HL-60/S4 (cell line): ENCODE data around the gene SAAL1.
"Not testable (repeated sequence)": the region's sequence is repeated elsewhere in the genome, so short reads cannot be mapped to it uniquely, and the experiment has no call there.

Experiments used
- in situ Hi-C: fragments of 300-500 bp; cut with MboI; formaldehyde crosslinking; loops from 2 replicates; pipeline ENCODE4 v1.14.3; 2022; ENCODE audit warnings: low sequenced_read_pairs

The SAAL1 gene, protein sequence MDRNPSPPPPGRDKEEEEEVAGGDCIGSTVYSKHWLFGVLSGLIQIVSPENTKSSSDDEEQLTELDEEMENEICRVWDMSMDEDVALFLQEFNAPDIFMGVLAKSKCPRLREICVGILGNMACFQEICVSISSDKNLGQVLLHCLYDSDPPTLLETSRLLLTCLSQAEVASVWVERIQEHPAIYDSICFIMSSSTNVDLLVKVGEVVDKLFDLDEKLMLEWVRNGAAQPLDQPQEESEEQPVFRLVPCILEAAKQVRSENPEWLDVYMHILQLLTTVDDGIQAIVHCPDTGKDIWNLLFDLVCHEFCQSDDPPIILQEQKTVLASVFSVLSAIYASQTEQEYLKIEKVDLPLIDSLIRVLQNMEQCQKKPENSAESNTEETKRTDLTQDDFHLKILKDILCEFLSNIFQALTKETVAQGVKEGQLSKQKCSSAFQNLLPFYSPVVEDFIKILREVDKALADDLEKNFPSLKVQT

DNA sequence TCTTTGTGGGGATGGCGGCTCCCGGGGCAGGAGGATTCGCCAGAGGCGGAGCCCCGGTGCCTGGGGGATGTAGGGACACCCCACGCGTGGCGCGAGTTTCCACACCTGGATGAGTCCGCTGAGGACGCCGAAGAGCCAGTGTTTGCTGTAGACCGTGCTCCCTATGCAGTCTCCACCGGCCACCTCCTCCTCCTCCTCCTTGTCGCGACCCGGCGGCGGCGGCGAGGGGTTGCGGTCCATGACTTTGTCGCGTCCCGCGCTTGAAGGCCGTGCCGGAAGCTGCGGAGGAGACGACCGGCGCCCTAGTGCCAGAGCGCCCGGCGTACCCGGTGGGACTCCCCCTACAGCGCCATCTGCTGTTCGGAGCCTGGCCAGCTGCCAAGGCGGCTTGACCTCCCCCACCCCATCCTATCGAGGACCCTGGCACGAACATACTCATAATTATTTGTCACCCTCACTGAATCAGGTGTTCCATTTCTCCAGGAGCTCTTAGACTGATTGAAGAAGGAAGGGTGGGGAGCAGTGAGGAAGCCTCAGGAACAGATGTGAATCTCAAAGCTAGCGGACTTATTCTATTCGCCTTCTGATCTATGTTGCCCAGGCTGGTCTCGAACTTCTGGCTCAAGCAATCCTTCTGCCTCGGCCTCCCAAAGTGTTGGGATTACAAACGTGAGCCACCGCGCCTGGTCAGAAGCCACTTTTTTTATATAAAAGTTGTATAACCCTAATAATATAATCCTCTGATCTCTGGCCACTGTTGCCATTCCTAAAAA is at the start of gene SAAL1:
Gene SAAL1, minus strand, starts transcription at position 281 of the 773 bp plus-strand sequence. Its CDS starts 41 bp downstream, at position 240.
- in situ Hi-C loops: no loop called here

DNA sequence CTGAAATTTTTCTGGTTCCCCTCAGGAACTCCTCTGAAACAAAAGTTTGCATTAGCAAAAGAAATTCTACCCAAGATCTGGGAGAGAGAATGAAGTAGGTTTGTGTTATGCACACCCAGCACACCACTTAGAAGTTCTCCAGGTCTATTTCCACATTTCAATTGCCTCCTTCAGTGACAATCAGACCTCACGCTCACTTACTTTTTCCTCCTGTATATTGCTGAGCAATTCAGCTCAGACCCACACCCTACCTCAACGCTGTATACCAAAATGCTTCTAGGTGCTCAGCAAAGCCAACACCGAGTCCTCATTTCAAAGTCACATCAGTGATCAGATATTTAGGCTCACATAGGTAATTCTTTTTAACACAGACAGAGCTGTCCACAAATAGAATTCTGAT is 45.7 kb upstream of the SAAL1 start:
- in situ Hi-C loops: no loop called here

DNA sequence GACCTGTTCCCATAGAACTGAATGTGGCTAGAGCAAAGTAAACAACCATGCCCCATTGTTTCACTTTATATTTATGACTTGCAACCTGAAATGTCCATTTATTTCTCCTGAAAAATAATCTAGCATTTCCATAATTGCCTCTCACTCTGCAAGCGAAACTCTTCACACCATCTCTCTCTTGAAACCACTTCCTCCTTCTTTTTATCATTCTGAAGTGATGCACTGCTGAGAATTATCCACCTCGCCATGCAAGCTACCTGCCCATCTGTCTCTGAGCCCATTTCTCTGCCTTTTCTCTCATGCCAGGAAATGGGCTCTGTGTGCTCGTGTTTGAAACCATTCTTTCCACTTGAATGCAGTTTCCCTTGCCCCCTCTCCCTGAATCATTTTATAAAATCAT is 40.0 kb upstream of the SAAL1 start:
- in situ Hi-C loops: no loop called here

DNA sequence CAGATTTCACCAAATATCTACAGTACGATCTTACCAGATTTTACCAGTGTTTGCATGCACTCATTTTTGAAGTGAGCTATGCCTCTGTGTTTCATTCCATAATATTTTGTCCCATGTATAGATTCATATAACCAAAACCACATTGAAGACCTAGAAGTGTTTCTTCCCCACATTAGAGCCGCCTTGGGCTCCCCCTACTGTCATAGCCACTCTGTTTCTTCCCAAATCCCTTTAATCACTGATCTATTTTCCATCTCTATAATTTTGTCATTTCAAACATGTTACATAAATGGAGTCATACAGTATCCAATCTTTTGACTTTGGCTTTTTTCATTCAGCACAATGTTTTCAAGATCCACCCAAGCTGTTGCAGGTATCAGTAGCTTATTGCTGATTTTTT is 39.1 kb upstream of the SAAL1 start:
- in situ Hi-C loops: no loop called here

DNA sequence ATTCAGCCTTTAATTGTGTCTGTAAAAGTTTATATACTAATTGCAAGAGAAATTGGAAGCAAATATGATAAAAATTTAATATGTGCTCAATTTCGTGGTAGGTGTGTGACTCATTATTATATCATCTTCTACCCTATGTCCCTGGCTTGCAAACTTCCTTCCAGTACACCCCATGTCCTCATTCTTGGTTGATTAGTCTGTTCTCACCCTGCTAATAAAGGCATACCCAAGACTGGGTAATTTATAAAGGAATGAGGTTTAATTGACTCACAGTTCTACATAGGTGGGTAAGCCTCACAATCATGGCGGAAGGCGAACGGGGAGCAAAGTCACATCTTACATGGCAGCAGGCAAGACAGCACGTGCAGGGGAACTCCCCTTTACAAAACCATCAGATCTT is 38.4 kb upstream of the SAAL1 start:
- in situ Hi-C loops: no loop called here

DNA sequence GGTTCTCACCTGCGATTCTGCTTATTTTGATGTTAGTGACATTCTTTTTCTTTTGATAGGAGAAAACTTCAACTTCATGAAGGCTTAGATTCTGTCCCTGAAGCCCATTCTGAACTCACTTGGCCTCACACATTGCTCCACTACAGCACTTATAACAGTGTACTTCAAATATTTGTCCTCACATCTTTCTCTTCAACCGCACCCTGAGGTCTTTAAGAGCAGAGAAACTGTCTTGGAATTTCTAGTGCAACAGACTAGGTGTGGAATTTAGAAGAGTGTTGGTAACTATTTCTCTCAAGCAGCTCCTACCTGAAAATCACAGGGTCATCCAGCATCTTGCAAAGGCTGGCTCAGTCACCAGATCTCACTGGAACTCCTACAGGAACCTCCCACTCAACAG is 34.3 kb upstream of the SAAL1 start:
- in situ Hi-C loops: no loop called here

DNA sequence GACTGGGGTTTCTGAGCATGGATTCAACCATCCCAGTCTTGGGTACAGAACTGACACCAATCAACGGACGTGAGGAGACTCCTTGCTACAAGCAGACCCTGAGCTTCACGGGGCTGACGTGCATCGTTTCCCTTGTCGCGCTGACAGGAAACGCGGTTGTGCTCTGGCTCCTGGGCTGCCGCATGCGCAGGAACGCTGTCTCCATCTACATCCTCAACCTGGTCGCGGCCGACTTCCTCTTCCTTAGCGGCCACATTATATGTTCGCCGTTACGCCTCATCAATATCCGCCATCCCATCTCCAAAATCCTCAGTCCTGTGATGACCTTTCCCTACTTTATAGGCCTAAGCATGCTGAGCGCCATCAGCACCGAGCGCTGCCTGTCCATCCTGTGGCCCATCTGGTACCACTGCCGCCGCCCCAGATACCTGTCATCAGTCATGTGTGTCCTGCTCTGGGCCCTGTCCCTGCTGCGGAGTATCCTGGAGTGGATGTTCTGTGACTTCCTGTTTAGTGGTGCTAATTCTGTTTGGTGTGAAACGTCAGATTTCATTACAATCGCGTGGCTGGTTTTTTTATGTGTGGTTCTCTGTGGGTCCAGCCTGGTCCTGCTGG is 31.4 kb upstream of the SAAL1 start:
- in situ Hi-C loops: no loop called here

DNA sequence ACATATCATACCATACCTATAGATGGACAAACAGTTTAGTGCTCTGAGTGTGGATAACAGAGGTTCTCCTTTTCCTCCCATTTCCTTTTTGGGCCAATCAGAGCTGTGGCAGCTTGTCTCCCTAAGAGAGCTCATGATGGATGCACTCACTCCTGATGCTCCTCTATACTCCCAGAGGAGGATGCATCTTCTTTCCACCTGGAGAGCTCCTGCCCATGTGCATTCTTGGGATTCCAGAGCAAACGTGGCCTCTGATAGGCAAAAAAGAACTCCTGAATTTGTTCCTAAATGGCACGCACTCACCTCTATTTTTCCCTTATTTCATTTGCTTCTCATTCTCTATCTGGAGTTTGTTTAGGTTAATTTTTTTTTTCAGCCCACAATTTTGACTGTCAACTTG is 29.4 kb upstream of the SAAL1 start:
- in situ Hi-C loops: no loop called here

DNA sequence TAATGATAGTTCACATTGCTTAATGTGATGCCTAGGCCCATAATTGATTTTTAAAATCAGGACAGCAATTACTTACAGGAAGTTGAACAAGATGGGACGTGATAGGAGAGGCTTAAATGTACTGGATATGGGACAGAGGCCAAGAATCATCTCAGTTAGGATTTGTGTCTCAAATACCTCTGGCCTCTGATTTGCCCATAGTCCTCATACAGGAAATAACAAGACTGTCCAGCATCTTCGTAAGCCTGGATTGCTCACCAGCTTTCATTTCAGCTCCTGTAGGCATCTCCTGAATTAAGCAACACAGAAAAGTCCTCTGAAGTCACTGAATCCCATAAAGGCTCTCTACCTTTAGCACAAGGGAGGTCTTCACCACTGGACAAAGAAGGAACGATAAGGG is 26.5 kb upstream of the SAAL1 start, which contains the start of gene MRGPRX3:
Gene MRGPRX3, plus strand, starts transcription at position 231 of the 400 bp plus-strand sequence. CDS start 4,632 bp downstream, outside the sequence.
- in situ Hi-C loops: no loop called here

DNA sequence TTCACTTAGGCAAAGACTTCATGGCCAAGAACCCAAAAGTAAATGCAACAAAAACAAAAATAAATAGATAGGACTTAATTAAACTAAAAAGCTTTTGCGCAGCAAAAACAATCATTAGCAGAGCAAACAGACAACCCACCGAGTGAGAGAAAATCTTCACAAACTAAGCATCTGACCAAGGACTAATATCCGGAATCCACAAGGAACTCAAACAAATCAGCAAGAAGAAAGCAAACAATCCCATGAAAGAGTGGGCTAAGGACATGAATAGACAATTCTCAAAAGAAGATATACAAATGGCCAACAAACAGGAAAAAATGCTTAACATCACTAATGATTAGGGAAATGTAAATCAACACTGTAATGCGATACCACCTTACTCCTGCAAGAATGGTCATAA is 25.2 kb upstream of the SAAL1 start:
- in situ Hi-C loops: not testable (repeated sequence)

DNA sequence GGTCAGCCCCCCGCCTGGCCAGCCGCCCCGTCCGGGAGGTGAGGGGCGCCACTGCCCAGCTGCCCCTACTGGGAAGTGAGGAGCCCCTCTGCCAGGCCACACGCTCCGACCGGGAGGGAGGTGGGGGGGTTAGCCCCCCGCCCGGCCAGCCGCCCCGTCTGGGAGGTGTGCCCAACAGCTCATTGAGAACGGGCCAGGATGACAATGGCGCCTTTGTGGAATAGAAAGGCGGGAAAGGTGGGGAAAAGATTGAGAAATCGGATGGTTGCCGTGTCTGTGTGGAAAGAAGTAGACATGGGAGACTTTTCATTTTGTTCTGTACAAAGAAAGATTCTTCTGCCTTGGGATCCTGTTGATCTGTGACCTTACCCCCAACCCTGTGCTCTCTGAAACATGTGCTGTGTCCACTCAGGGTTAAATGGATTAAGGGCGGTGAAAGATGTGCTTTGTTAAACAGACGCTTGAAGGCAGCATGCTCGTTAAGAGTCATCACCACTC is 15.5 kb upstream of the SAAL1 start:
- in situ Hi-C loops: not testable (repeated sequence)

DNA sequence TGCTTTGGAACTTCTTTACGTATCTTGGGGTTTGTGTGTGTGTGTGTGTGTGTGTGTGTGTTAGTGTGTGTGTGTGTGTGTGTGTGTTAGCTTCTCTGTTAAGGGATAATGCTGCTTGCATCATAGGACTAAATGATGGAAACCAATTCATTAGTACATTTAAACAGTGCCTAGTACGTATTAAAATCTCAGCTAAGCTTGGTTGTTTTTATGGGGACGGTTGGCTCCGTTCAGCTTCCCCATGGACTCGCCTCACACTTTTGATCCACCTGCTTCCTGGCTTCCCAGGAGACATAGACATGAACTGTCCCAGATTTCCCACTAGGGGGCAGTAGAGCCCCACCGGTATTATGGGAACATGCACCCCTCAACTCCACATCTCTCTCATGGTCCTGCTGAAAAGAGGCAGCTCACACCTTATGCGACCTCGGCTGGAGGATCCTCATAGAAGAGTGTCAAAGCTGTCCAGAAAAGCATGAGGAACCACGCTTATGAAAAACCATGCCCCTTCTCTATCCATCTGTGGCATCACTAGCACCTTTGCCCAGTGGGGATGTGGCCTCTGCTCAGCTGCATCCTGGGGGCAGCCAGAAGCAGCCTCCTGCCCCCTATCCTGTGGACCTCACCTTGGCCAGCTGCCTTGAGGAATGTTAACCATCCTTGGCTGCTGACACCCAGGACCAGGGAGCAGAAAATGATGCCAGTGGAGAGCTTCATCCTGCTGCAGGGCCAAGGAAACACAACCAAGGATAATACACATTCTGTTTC is 9.7 kb upstream of the SAAL1 start:
- in situ Hi-C loops: no loop called here

DNA sequence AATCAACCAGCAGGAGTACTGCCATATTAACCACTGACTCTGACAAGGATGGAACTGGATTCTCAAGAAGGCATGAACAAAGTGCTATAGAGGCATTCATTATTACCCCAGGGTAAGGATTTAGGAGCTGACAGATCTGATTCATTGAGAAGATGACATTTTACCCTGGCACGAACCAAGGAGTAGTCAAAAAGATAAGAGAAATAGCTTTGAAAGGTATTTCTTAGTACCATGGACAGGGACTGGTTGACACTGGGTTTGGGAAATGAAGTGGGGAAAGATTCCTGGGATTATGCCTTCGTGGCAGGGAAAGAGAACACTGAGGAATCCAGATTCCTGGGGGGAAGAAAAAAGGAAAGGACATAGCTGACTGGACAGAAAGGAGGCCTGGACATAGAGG is 5.1 kb upstream of the SAAL1 start:
- in situ Hi-C loops: no loop called here

DNA sequence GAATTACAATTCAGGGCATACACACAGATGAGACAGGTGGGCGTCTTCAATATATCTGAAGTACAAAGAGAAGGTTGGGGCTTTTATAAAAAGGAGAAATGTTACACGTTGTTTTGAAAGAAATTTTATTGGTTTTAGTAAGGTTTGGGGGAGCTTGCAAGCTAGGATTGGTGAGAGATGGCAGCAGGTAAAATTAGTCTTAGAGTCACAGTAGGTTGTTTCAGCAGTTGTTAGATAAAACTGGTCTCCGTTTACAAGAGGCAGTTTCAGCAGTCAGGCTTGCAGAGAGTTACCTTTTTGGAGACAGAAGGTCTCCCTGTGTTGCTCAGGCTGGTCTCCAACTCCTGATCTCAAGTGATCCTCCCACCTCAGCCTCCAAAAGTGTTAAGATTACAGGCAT is 2.4 kb upstream of the SAAL1 start:
- in situ Hi-C loops: no loop called here

DNA sequence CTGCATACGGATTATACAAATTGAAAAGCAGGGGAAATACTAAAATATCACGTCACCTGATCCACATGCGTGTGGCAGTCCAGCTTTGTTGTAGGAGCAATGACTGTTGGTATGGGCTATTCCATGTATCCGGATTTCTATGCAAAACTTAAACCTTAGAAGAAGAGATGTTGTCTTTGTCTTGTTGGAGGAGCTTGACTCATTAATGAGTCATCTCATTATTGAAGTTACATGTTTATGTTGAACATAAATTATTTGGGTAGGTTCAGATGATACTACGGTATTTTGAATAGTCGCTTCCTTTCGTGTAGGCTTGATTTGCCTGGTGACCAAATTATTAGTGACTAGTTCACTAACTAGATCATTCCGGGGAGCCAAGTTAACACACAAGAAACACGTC is 806 bp upstream of the SAAL1 start:
- in situ Hi-C loops: no loop called here

DNA sequence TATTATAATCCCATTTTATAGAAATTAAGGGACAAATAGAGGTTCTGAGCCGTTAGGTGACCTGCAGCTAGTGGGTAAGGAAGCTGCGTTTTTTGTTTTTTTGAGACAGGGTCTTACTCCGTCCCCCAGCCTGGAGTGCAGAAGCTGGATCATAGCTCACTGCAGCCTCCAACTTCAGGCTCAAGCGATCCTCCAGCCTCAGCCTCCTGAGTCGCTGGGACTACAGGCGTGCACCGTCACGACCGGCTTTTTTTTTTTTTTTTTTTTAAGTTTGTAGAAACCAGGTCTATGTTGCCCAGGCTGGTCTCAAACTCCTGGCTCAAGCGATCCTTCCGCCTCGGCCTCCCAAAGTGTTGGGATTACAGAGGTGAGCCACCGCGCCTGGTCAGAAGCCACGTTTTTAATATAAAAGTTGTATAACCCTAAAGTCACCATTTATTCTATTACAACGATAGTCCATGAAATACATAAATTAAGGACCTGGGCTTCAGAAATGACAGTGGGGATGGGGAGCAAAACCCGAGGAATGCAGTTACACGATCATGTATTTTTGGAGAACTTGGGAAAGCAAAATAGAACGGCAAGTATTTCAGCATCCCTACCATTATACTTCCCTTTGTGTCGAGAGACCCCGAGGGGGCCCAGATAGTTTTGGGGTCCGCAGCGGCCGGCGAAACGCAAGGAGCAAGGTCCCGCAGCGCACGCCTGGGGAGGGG is 638 bp downstream of the SAAL1 start:
- in situ Hi-C loops: no loop called here

DNA sequence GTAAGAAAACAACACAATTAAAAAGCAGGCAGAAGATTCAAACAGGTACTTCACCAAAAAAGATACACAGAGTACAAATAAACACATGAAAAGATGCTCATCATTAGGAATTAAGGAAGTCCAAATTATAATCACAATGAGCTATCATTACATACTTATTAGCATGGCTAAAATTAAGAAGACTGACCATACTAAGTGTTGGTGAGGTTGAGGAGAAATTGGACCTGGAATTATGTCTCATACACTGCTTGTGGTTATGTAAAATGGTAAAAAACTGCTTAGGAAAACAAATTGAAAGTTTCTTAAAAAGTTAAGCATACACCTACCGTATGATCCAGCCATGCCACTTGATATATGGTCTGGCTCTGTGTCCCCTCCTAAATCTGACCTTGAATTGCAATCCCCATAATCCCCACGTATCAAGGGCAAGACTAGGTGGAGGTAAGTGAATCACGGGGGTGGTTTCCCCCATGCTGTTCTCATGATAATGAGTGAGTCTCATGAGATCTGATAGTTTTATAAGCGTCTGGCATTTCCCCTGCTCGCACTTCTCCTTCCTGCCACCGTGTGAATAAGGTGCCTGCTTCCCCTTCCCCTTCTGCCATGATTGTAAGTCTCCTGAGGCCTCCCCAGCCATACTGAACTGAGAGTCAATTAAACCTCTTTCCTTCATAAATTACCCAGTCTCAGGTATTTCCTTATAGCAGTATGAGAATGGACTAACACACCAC is 4.8 kb downstream of the SAAL1 start:
- in situ Hi-C loops: no loop called here

DNA sequence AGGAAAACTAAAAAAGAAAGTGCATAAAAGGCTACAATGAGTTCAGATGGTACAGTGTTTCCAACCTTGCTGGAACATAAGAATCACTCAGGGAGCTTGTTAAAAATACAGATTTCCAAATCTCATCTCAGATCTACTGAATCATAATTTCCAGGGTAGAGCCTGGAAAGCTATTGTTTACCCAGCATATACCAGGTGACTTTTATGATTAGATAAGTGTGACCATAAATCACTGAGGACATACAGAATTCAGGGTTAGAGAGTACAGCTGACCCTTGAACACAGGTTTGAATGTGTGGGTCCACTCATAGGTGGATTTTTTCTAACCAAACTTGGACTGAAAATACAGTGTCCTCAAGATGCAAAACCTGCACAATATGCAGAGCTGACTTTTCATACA is 11.9 kb downstream of the SAAL1 start:
- in situ Hi-C loops: no loop called here

DNA sequence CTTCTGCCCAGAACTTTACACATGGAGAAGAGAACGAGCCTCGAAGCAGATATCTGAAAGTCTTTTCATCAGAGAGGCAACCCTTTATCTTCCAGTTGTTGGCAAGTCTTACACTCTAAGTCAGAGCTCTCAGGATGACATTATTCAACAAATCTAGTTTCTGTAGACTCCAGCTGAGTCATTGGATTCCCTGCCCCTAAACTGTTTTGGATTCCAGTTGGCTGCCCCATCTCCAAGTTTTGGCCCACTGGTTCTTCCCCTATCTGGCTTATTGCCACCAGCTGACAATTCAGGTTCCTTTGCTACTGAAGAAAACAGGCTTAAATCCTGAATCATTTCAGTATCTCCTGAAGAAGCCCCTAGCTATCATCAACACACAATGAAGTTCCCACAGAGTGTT is 14.2 kb downstream of the SAAL1 start:
- in situ Hi-C loops: no loop called here
